Nucleus accumbens (tissue), 56 donors: ENCODE measurements around the gene IGFL1.
"Not testable (repeated sequence)": the region's sequence is repeated elsewhere in the genome, so short reads cannot be mapped to it uniquely, and the experiment has no call there.

ENCODE experiments used
- DNase-seq, 56 donors: peaks; one replicate each; lab custom pipeline; 2025; lab: John Stamatoyannopoulos, UW

IGFL1 gene

GRCh38 chr19:46229442-46229841 is at the start of gene IGFL1:
Gene IGFL1 (plus strand): TSS chr19:46229742. CDS start chr19:46229775, 33 bp downstream.
- DNase-seq = no peak

- DNase-seq = no peak
These were observed 48.7 kb upstream of the IGFL1 start for GRCh38 chr19:46180701-46181387.

- no peak for DNase-seq
These were observed 48.2 kb upstream of the IGFL1 start for GRCh38 chr19:46181388-46181779.

DNA sequence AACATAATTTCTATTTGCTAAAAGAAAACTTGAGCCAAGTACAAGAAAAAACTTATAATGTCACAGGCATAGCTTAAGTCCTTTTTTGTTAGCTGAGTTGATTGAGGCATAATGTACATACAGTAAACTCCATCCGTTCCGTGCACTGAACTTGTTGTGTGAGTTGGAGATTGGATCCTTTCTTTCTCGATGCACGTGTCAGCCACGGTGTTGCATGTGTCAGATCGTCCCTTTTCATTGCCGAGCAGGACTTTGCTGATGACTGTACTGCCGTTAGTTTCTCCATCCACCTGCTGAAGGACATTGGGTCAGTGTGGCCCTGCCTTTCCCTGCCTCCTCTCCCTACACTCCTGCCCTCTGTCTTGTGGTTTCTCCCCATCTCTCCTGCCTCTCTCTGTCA is 47.1 kb upstream of the IGFL1 start:
- DNase-seq = no peak

DNA sequence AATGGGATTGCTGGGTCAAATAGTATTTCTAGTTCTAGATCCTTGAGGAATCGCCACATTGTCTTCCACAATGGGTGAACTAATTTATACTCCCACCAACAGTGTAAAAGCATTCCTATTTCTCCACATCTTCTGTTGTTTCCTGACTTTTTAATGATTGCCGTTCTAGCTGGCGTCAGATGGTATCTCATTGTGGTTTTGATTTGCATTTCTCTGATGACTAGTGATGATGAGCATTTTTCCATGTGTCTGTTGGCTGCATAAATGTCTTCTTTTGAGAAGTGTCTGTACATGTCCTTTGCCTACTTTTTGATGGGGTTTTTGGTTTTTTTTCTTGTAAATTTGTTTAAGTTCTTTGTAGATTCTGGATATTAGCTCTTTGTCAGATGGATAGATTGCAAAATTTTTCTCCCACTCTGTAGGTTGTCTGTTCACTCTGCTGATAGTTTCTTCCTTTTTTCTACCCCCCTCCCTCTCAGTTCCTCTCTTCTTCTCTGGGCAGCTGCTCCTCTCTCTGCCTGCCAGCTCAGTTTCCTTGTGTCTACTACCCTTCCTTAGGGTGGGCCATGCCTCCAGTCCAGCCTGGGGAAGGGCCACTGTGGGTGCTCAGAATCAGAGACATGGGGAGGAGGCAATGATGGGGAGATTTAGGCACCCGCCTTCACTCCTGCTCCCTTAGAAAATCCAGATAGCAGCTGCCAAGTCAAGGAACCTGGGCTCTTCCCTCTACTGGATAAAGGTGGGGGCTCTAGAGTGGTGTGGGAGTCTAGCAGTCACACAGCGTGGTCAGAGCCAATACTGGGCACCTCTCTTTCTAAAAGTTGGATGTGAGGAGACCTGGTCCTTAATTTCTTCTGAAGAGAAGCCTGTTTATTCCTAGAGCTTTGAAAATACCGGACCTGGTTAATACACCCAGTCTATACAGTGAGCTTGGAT is 44.5 kb upstream of the IGFL1 start:
- not testable (repeated sequence) for DNase-seq

DNA sequence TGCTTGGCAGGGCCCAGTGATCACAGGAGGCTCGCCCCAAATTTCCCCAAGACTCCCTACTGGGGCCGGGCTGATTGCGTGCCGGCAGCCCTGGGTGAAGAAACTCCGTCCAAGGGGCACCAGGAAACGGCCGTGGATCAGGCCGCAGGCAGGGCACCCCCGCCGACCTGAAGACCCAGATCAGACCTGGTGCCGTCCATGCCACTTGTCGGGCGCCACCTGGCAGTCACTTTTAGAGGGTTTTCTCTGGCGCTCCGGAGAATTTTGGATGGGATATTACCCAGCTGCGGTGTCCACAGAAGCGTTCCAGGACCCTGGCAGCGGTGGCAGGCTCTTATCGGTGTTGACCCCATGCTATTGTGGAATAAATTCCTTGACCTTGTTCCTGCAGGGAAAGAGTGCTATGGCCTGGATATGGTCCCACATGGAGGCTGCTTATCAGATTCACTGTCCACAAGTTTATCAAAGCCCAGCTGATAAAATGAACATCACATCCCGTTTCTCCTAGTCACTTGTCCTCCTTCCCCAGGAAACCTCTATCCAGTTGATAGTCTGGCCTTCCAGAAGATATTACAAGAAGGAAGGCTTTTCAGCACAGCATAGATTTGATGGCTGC is 43.3 kb upstream of the IGFL1 start:
- no peak for DNase-seq

DNA sequence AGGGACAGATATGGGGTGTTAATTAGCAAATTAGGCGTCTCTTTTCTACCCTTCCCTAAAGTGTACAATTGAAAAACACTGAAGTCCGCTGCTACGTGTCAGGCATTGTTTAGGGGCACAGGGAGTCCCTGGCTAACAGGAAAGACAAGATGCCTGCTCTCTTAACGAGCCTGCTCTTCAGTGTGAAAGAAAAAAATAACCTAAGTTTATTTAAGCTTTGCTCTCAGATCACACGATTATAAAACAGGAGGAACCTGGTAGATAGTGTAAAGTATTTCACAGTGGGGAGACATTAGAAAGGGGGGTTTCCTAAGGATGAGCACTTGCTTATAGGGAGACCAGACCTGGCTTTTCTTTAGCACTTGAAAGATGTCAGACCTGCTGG is 42.8 kb upstream of the IGFL1 start:
- no peak for DNase-seq

DNA sequence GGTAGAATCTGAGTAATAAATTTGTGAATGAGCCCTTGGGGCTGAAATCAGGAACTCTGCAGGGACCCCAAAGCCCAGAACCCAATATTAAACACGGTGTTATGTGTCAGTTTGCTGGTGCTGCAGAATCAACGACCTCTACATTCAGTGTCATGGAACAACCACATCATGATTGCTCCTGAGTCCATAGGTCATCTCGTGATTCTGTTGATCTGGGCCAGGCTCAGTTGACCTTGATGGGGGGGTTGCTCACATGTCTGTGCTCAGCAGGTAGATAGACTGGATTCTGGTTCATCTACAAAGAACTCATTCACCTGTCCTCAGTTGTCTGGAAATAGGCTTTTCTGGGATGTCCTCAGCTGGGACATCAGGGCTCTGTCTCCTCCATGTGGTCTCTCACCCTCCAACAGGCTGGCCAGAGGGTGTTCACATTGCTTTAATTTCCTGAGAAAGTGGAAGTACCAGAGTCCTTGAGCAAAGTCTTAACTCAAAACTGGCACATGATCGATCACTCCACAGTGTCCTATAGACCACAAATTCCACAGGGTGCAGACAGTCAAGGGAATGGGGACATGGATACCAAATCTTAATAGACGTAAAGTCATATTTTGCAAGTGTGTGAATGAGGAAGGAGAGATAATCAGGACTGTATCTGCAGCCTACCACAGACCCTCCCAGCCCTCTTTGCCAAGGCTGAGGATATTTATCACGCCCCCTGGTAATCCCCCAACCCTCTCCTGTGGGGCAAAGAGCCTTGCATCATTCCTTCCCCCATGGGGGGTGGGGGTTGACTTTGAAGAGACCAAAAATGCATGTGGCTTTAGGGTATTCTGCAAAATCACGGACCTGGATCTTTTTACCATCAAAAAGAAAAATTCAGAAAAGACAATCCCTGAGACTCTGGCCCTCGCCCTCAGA is 39.3 kb upstream of the IGFL1 start:
- no peak for DNase-seq

- DNase-seq = no peak
These were observed 38.2 kb upstream of the IGFL1 start for GRCh38 chr19:46191356-46191755.

GRCh38 chr19:46191972-46192371 is 37.6 kb upstream of the IGFL1 start:
- no peak for DNase-seq

GRCh38 chr19:46192626-46192991 is 36.9 kb upstream of the IGFL1 start:
- not testable (repeated sequence) for DNase-seq

DNA sequence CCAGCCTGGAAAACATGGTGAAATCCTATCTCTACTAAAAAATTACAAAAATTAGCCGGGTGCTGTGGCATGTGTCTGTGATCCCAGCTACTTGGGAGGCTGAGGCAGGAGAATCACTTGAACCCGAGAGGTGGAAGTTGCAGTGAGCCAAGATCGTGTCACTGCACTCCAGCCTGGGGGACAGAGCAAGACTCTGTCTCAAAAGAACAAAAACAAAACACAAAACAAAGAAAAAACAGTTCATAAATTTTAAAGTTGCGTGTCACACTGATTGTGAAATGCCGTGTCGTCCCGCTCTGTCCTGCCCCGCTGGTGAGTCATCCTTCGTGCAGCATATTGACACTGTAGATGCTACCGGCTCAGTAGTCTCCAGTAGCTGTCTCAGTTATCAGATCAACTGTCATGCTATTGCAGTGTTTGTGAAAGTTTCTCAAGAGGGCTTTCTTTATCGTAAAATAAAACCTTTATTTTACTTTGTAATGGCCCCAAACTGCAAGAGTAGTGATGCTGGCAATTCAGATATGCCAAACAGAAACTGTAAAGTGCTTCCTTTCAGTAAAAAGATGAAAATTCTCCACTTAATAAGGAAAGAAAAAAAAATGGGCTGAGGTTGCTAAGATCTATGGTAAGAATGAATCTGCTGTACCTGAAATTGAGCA is 36.4 kb upstream of the IGFL1 start:
- peak in 1 of 56 donors; percentile 62 for DNase-seq

DNA sequence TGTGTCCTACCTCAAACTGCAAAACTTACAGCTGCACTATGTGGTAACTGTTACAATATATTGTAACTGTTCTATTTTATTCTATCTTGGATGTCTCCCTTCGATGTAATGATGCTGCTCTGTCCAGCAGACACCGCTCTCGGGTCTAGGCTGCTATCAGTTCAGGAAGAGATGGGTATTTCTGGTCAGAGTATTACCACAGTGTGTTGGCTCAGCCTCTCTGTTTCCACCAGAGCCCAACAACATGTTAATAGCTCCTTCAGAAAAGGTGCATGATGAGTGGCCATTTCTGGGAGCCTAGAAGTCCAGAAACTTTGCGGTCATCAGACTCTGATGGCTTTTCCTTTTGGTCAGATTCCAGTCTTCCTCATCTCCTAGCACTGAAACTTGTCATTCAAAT is 35.9 kb upstream of the IGFL1 start:
- DNase-seq = no peak

DNA sequence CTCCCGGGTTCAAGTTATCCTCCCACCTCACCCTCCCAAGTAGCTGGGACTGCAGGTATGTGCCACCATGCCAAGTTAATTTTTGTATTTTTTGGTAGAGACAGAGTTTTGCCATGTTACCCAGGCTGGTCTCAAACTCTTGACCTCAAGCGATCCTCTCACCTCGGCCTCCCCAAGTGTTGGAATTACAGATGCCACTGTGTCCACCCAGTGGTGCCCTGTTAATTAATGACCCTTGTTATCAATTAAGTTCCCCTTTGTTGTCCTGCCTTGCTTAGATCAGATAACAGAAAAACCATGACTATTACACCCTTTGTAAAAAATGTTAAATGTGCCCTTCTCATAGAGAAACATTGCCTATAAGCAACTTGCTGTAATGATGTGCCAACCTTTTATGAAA is 34.4 kb upstream of the IGFL1 start:
- DNase-seq = no peak

DNA sequence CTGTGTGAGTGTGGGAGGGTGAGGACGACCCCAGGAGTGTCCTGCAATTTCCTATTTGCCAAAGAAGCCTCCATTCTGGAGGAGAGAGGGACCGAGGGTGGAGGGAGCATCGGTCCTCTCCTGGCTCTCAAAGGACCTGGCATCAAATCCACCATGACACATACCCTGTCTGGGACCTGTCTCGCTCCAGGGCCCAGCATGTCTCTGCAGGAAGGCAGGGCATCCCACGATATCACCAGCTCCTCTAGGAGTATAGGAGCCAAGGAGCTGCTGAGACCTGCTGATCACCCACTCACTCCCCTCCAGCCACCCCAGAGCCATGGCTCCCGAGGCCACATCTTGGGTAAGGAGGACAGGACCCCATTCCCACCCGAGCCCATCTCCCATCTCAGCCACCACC is 33.6 kb upstream of the IGFL1 start:
- DNase-seq = not testable (repeated sequence)

GRCh38 chr19:46196410-46197124 is 33.0 kb upstream of the IGFL1 start:
- no peak for DNase-seq

GRCh38 chr19:46197314-46198070 is 32.0 kb upstream of the IGFL1 start:
- DNase-seq = no peak

GRCh38 chr19:46198756-46199155 is 30.8 kb upstream of the IGFL1 start:
- DNase-seq = no peak
